Panc1 (cell line): ENCODE data around the gene GPR25. TPM values are rescaled to one million over a fixed set of nuclear protein-coding genes. Genes with fewer than 3 reads are reported as not detected.

ENCODE experiments used
- ATAC-seq: fragments of 200-7000 bp; cut with Tn5 transposase; 2 replicates; pipeline ENCODE4 v1.9.1; 2020; ENCODE audit warnings: mild to moderate bottlenecking, moderate library complexity
- BruUV-seq: library from RNA; stranded (reverse); fragments of 400-500 nt; replicated peaks from 2 replicates; lab custom pipeline; 2021; lab: Mats Ljungman, UMichigan
- CTCF ChIA-PET: fragments of 300-600 bp; sonication (Branson Sonifier 250); formaldehyde crosslinking; loops from one replicate; lab custom pipeline; 2022; ENCODE audit warnings: antibody characterized with exemption; lab: Charles Lee
- POLR2A ChIA-PET: fragments of 300-600 bp; sonication (Branson Sonifier 250); formaldehyde crosslinking; loops from one replicate; lab custom pipeline; 2022; ENCODE audit warnings: antibody characterized with exemption; lab: Charles Lee
- DNase-seq: peaks from one replicate; pipeline ENCODE4 v3.0.0-alpha.2; 2010; ENCODE audit warnings: low read depth, low spot score
- H3K27ac ChIP-seq: 2 replicates; pipeline ENCODE4 v1.5.1; 2011; ENCODE audit warnings: mild to moderate bottlenecking, low read length, inconsistent platforms
- H3K27me3 ChIP-seq: fragments of 200-500 bp; sonication (Bioruptor generic); 2 replicates; pipeline ENCODE4 v1.6.0; 2014; ENCODE audit warnings: low read length, inconsistent platforms; ENCODE audit not compliant: control insufficient read depth, insufficient read depth
- H3K36me3 ChIP-seq: fragments of 200-500 bp; sonication (Bioruptor generic); 2 replicates; pipeline ENCODE4 v1.5.1; 2014; ENCODE audit warnings: inconsistent platforms, mild to moderate bottlenecking, low read length, moderate library complexity; ENCODE audit not compliant: control insufficient read depth, insufficient read depth
- H3K4me1 ChIP-seq: 2 replicates; pipeline ENCODE4 v1.5.1; 2011; ENCODE audit warnings: inconsistent platforms, mild to moderate bottlenecking, low read length, moderate library complexity; ENCODE audit not compliant: control insufficient read depth, insufficient read depth
- H3K4me3 ChIP-seq, 2 experiments: 2 replicates each; pipeline ENCODE4 v1.5.1; 2011 to 2012; ENCODE audit warnings: low read depth in 2 of 2, low read length in 2 of 2, mild to moderate bottlenecking in 2 of 2, inconsistent platforms in 1 of 2, moderate library complexity in 1 of 2
- H3K9me3 ChIP-seq: fragments of 200-500 bp; sonication (Bioruptor generic); 2 replicates; pipeline ENCODE4 v1.5.1; 2014; ENCODE audit warnings: low read depth, mild to moderate bottlenecking, inconsistent platforms, low read length, moderate library complexity; ENCODE audit not compliant: control insufficient read depth, insufficient read depth
- POLR2AphosphoS5 ChIP-seq: IDR thresholded peaks from 2 replicates; pipeline ENCODE4 v1.6.1; 2012; ENCODE audit warnings: mild to moderate bottlenecking, low read depth, low read length, moderate library complexity
- SIN3A ChIP-seq: IDR thresholded peaks from 2 replicates; pipeline ENCODE4 v1.6.1; 2012; ENCODE audit warnings: low read depth, mild to moderate bottlenecking, low read length, moderate library complexity, borderline replicate concordance; ENCODE audit not compliant: insufficient read depth
- TCF7L2 ChIP-seq: IDR thresholded peaks from 2 replicates; pipeline ENCODE4 v1.6.1; 2011; ENCODE audit warnings: mild to moderate bottlenecking, low read depth, low read length, inconsistent platforms
- in situ Hi-C: cut with HindIII; loops from 2 replicates; pipeline ENCODE4 v1.10.0; 2016; ENCODE audit warnings: low sequenced_read_pairs, low pct_unique_long_range_greater_than_20kb
- intact Hi-C: fragments of 100-400 bp; cut with micrococcal nuclease; formaldehyde crosslinking; loops from one replicate; pipeline ENCODE4 v1.10.0; 2022; ENCODE audit not compliant: unreplicated experiment
- total RNA-seq: library from RNA; stranded (reverse); gene quantifications from one replicate; pipeline ENCODE4 v1.2.1, GENCODE V29; 2021; ENCODE audit not compliant: unreplicated experiment
- TF ChIP-seq, protein P1 (sequence below): fragments of 450-650 bp; IDR thresholded peaks from 2 replicates; pipeline ENCODE4 v1.5.1; 2017; ENCODE audit warnings: mild to moderate bottlenecking
- TF ChIP-seq, protein P2 (sequence below), 2 experiments: IDR thresholded peaks; 2 replicates each; pipeline ENCODE4 v1.6.1; 2011 to 2012; ENCODE audit warnings: low read depth in 2 of 2, control low read depth in 1 of 2, low read length in 1 of 2, mild to moderate bottlenecking in 1 of 2, moderate library complexity in 1 of 2; ENCODE audit not compliant: insufficient read depth in 1 of 2

Gene GPR25
- total RNA-seq, 1 experiment from 2014 or later: not detected

DNA sequence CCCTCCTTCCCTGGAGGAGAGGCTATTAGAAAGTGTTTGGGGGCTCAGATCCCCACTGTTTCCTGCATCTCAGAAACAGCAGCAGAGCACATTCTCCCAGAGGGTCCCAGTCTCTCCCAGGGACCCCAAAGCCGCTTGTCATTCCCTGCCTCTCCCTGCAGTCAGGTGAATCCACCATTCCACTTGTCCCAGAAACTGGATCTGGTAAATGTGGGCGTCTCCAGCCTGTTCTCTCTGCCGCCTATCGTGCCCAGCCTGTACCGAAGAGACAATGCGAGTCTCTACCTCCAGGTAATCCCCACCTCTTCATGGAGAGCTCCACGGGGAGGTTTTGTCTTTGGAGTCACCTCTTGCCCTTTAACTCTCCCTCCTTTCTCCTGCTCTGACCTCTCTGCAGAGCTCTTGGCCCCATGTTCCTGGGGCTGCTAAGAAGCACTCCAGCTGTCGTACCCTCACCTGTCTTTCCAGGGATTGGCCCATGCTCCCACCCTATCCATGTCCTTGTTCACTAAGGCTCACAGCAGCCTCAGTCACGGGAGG lies 48.9 kb downstream of the GPR25 start:
- Histone ChIP-seq H3K36me3 (no peaks in the 10 kb centered on the region), H3K4me3 (no peak overlapping the region), H3K27ac (no peak overlapping the region), H3K9me3 (no peaks in the 10 kb centered on the region), H3K4me1 (no peaks in the 10 kb centered on the region), H3K27me3 (no peaks in the 10 kb centered on the region)
- no TSS peak for BruUV-seq
- TF ChIP-seq, protein P1, sequence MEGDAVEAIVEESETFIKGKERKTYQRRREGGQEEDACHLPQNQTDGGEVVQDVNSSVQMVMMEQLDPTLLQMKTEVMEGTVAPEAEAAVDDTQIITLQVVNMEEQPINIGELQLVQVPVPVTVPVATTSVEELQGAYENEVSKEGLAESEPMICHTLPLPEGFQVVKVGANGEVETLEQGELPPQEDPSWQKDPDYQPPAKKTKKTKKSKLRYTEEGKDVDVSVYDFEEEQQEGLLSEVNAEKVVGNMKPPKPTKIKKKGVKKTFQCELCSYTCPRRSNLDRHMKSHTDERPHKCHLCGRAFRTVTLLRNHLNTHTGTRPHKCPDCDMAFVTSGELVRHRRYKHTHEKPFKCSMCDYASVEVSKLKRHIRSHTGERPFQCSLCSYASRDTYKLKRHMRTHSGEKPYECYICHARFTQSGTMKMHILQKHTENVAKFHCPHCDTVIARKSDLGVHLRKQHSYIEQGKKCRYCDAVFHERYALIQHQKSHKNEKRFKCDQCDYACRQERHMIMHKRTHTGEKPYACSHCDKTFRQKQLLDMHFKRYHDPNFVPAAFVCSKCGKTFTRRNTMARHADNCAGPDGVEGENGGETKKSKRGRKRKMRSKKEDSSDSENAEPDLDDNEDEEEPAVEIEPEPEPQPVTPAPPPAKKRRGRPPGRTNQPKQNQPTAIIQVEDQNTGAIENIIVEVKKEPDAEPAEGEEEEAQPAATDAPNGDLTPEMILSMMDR: no peak
- TF ChIP-seq SIN3A (no peak), POLR2AphosphoS5 (no peak), TCF7L2 (no peak)
- TF ChIP-seq, protein P2, sequence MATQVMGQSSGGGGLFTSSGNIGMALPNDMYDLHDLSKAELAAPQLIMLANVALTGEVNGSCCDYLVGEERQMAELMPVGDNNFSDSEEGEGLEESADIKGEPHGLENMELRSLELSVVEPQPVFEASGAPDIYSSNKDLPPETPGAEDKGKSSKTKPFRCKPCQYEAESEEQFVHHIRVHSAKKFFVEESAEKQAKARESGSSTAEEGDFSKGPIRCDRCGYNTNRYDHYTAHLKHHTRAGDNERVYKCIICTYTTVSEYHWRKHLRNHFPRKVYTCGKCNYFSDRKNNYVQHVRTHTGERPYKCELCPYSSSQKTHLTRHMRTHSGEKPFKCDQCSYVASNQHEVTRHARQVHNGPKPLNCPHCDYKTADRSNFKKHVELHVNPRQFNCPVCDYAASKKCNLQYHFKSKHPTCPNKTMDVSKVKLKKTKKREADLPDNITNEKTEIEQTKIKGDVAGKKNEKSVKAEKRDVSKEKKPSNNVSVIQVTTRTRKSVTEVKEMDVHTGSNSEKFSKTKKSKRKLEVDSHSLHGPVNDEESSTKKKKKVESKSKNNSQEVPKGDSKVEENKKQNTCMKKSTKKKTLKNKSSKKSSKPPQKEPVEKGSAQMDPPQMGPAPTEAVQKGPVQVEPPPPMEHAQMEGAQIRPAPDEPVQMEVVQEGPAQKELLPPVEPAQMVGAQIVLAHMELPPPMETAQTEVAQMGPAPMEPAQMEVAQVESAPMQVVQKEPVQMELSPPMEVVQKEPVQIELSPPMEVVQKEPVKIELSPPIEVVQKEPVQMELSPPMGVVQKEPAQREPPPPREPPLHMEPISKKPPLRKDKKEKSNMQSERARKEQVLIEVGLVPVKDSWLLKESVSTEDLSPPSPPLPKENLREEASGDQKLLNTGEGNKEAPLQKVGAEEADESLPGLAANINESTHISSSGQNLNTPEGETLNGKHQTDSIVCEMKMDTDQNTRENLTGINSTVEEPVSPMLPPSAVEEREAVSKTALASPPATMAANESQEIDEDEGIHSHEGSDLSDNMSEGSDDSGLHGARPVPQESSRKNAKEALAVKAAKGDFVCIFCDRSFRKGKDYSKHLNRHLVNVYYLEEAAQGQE (IDR thresholded peaks at IDR 0.05; ENCODE audit: insufficient read depth in 1 of 2, low read depth in 2 of 2, low read length in 1 of 2): no peak
- POLR2A ChIA-PET: no interaction called here
- in situ Hi-C loops: no loop called here
- DNase-seq (no peak), ATAC-seq (no peak)
- CTCF ChIA-PET: no interaction called here
- intact Hi-C loops: no loop called here

DNA sequence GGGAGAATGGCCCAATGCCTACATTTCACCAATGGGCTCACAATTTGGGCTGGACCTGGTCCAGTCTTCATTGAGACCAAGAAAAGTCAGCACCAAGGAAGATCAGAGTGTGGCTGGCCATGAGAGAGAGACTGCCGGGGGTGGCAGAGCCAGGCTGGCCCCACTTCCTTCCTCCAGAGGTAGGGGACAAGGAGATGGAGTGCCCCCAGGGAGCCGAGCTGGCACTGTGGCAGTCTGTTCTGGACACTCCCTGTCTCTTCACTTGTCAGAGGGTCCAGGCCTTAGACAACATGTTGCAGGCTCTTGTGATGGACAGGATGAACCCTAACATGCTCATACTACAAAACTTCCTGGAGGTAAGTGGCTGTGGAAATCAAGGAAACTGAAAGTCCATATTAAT lies 49.6 kb downstream of the GPR25 start:
- intact Hi-C loops (no loop called here), in situ Hi-C loops (no loop called here)
- Histone ChIP-seq H3K9me3 (no peaks in the 10 kb centered on the region), H3K4me3 (no peak overlapping the region), H3K27ac (no peak overlapping the region), H3K36me3 (no peaks in the 10 kb centered on the region), H3K4me1 (no peaks in the 10 kb centered on the region), H3K27me3 (no peaks in the 10 kb centered on the region)
- ATAC-seq (no peak), DNase-seq (no peak)
- no TSS peak for BruUV-seq
- CTCF ChIA-PET: no interaction called here
- POLR2A ChIA-PET: no interaction called here
- TF ChIP-seq, protein P2 (IDR thresholded peaks at IDR 0.05; ENCODE audit: insufficient read depth in 1 of 2, low read depth in 2 of 2, low read length in 1 of 2): no peak
- TF ChIP-seq TCF7L2: no peak
- no peak for TF ChIP-seq SIN3A
- TF ChIP-seq, protein P1: no peak
- no peak for TF ChIP-seq POLR2AphosphoS5
